Prostate gland (tissue), 2 donors: ENCODE results near the gene DMRTB1. TPM values are rescaled to one million over a fixed set of nuclear protein-coding genes. Genes with fewer than 3 reads are reported as not detected.

Source experiments
- DNase-seq: peaks from one replicate; pipeline ENCODE4 v3.0.0-alpha.2; 2019; ENCODE audit warnings: low spot score
- H3K27ac ChIP-seq, 2 donors: fragments of 200-600 bp; sonication (generic); 2 replicates each; pipeline ENCODE4 v1.5.1; 2017 to 2019
- H3K27me3 ChIP-seq: fragments of 200-600 bp; sonication (generic); replicated peaks from 2 replicates; pipeline ENCODE4 v1.5.1; 2019; ENCODE audit not compliant: insufficient read depth
- H3K36me3 ChIP-seq, 2 donors: fragments of 200-600 bp; sonication (generic); 1 replicate in 1 of 2; 2 replicates in 1 of 2; pipeline versions ENCODE4 v1.5.1 to v1.8.1; 2017 to 2019
- H3K4me1 ChIP-seq: fragments of 200-600 bp; sonication (generic); replicated peaks from 2 replicates; pipeline ENCODE4 v1.5.1; 2019
- H3K4me3 ChIP-seq, 2 donors: fragments of 200-600 bp; sonication (generic); 2 replicates each; pipeline ENCODE4 v1.5.1; 2017 to 2019
- H3K9me3 ChIP-seq: fragments of 200-600 bp; sonication (generic); 2 replicates; pipeline ENCODE4 v1.5.1; 2017
- CTCF ChIP-seq, 4 experiments: fragments of 200-600 bp in 2 of 4; fragments of 450-650 bp in 2 of 4; sonication (generic) in 2 of 4; IDR thresholded peaks; 1 replicate in 3 of 4; 2 replicates in 1 of 4; pipeline ENCODE4 v1.5.1; 2016 to 2019; ENCODE audit warnings: antibody characterized with exemption in 4 of 4, mild to moderate bottlenecking in 2 of 4, moderate library complexity in 2 of 4
- POLR2A ChIP-seq: fragments of 450-650 bp; IDR thresholded peaks from one replicate; pipeline ENCODE4 v1.6.1; 2016; ENCODE audit warnings: antibody characterized with exemption, mild to moderate bottlenecking
- POLR2AphosphoS5 ChIP-seq: sonication (generic); formaldehyde crosslinking; IDR thresholded peaks from one replicate; pipeline ENCODE4 v1.6.1; 2017; ENCODE audit warnings: antibody characterized with exemption
- WGBS: methylation state at CpG from one replicate; pipeline ENCODE4 v1.1.5; 2018; 5-methylcytosine and 5-hydroxymethylcytosine counted together
- intact Hi-C: fragments of 100-400 bp; cut with DNase I; formaldehyde crosslinking; loops from one replicate; pipeline ENCODE4 v1.14.2; 2022
- total RNA-seq, 2 donors: library from RNA; depleted of rRNA; stranded (reverse); fragments of >200 nt; gene quantifications; one replicate each; pipeline ENCODE4 v1.1.0, GENCODE V29; 2016

The DMRTB1 gene
- 10 to 100 TPM in 1 of 2 donors, not detected in 1; 14.3 TPM for total RNA-seq

- Histone ChIP-seq H3K36me3 (no peaks in the 10 kb centered on the region), H3K9me3 (no peaks in the 10 kb centered on the region), H3K27ac (no peak within 1 kb of the TSS), H3K4me3 (no peak within 1 kb of the TSS), H3K27me3 (no peaks in the 10 kb centered on the region), H3K4me1 (no peaks in the 10 kb centered on the region)
- intact Hi-C loops, result no loop called here
- 94% methylated on average over 82 of the region's 82 CpGs for WGBS
- TF ChIP-seq POLR2AphosphoS5 (no peak), POLR2A (no peak), CTCF (IDR thresholded peaks at IDR 0.05) (no peak)
- DNase-seq, result no peak
Observed at GRCh38 chr1:53459321-53460175, at the start of gene DMRTB1. DMRTB1 (plus strand) TSS chr1:53459399; CDS start chr1:53459454, 55 bp downstream.

GRCh38 chr1:53409695-53410094 is 49.5 kb upstream of the DMRTB1 start:
- 93% methylated on average over 6 of the region's 6 CpGs for WGBS
- DNase-seq, result no peak
- Histone ChIP-seq H3K27ac (no peak overlapping the region), H3K4me1 (no peaks in the 10 kb centered on the region), H3K27me3 (no peaks in the 10 kb centered on the region), H3K9me3 (no peaks in the 10 kb centered on the region), H3K4me3 (no peak overlapping the region), H3K36me3 (no peaks in the 10 kb centered on the region)
- intact Hi-C loops, result no loop called here
- no peak for TF ChIP-seq CTCF (IDR thresholded peaks at IDR 0.05)
- TF ChIP-seq POLR2AphosphoS5, result no peak
- TF ChIP-seq POLR2A, result no peak

- H3K36me3 ChIP-seq, result no peaks in the 10 kb centered on the region
- intact Hi-C loops, result no loop called here
- no peak for DNase-seq
- WGBS, result 64% methylated on average over 9 of the region's 12 CpGs
- no peak overlapping the region for H3K4me3 ChIP-seq
- H3K4me1 ChIP-seq, result no peaks in the 10 kb centered on the region
- TF ChIP-seq CTCF (IDR thresholded peaks at IDR 0.05) (no peak), POLR2A (no peak), POLR2AphosphoS5 (no peak)
- H3K27me3 ChIP-seq, result no peaks in the 10 kb centered on the region
- no peaks in the 10 kb centered on the region for H3K9me3 ChIP-seq
- H3K27ac ChIP-seq, result no peak overlapping the region
Observed at GRCh38 chr1:53410100-53410541, 49.1 kb upstream of the DMRTB1 start.

- H3K27ac ChIP-seq, result no peak overlapping the region
- H3K9me3 ChIP-seq, result no peaks in the 10 kb centered on the region
- no peak overlapping the region for H3K4me3 ChIP-seq
- TF ChIP-seq POLR2AphosphoS5 (no peak), POLR2A (no peak), CTCF (IDR thresholded peaks at IDR 0.05) (no peak)
- no peak for DNase-seq
- no peaks in the 10 kb centered on the region for H3K4me1 ChIP-seq
- 97% methylated on average over 8 of the region's 8 CpGs for WGBS
- H3K36me3 ChIP-seq, result no peaks in the 10 kb centered on the region
- H3K27me3 ChIP-seq, result no peaks in the 10 kb centered on the region
- intact Hi-C loops, result no loop called here
Observed at GRCh38 chr1:53410701-53411100, 48.5 kb upstream of the DMRTB1 start.
